ENCODE data around the gene WASF3. TPM values are rescaled to one million over a fixed set of nuclear protein-coding genes. Genes with fewer than 3 reads are reported as not detected.
A peak's percentile ranks its signal among the peaks of the same experiment; 100 is the strongest.

Gene WASF3
- total and polyA plus RNA-seq, 2 experiments from 2014 or later, result 17.3 to 34.5 TPM

- H3K27me3 ChIP-seq, result no peaks in the 10 kb centered on the region
- H3K4me3 ChIP-seq, result no peak overlapping the region
- H3K9me3 ChIP-seq (ENCODE audit: low read depth), result no peaks in the 10 kb centered on the region
- peak; percentile 70 to 72 for DNase-seq (ENCODE audit: low read depth in 1 of 2, low spot score in 1 of 2)
- peak overlapping the region; percentile 63 for H3K27ac ChIP-seq
- H3K4me1 ChIP-seq (ENCODE audit: low read depth), result peaks cover 15% of the 10 kb centered on the region
- no peak for TF ChIP-seq CTCF (IDR thresholded peaks at IDR 0.05; ENCODE audit: low read depth, low read length)
- H3K36me3 ChIP-seq, result no peaks in the 10 kb centered on the region
Observed at GRCh38 chr13:26561651-26562511, 4.4 kb downstream of the WASF3 start.

GRCh38 chr13:26562512-26562890 lies 5.0 kb downstream of the WASF3 start:
- Histone ChIP-seq H3K9me3 (ENCODE audit: low read depth) (no peaks in the 10 kb centered on the region), H3K36me3 (no peaks in the 10 kb centered on the region), H3K4me1 (ENCODE audit: low read depth) (peaks cover 15% of the 10 kb centered on the region), H3K27me3 (no peaks in the 10 kb centered on the region), H3K27ac (peak overlapping the region; percentile 63), H3K4me3 (no peak overlapping the region)
- no peak for TF ChIP-seq CTCF (IDR thresholded peaks at IDR 0.05; ENCODE audit: low read depth, low read length)
- DNase-seq (ENCODE audit: low read depth in 1 of 2, low spot score in 1 of 2), result peak in 1 of 2 donors; percentile 65

GRCh38 chr13:26563713-26564112 lies 6.2 kb downstream of the WASF3 start:
- Histone ChIP-seq H3K27ac (no peak overlapping the region), H3K27me3 (no peaks in the 10 kb centered on the region), H3K4me3 (no peak overlapping the region), H3K9me3 (ENCODE audit: low read depth) (no peaks in the 10 kb centered on the region), H3K36me3 (no peaks in the 10 kb centered on the region), H3K4me1 (ENCODE audit: low read depth) (peaks cover 17% of the 10 kb centered on the region)
- TF ChIP-seq CTCF (IDR thresholded peaks at IDR 0.05; ENCODE audit: low read depth, low read length), result no peak
- peak in 1 of 2 donors; percentile 8 for DNase-seq (ENCODE audit: low read depth in 1 of 2, low spot score in 1 of 2)

- no peak for TF ChIP-seq CTCF (IDR thresholded peaks at IDR 0.05; ENCODE audit: low read depth, low read length)
- Histone ChIP-seq H3K9me3 (ENCODE audit: low read depth) (no peaks in the 10 kb centered on the region), H3K4me1 (ENCODE audit: low read depth) (peaks cover 3% of the 10 kb centered on the region), H3K36me3 (no peaks in the 10 kb centered on the region), H3K27ac (no peak overlapping the region), H3K27me3 (no peaks in the 10 kb centered on the region), H3K4me3 (no peak overlapping the region)
- DNase-seq (ENCODE audit: low read depth in 1 of 2, low spot score in 1 of 2), result no peak
Observed at GRCh38 chr13:26568132-26568815, 10.8 kb downstream of the WASF3 start.

GRCh38 chr13:26571518-26571917 lies 14.0 kb downstream of the WASF3 start:
- no peaks in the 10 kb centered on the region for H3K9me3 ChIP-seq (ENCODE audit: low read depth)
- no peak overlapping the region for H3K4me3 ChIP-seq
- TF ChIP-seq CTCF (IDR thresholded peaks at IDR 0.05; ENCODE audit: low read depth, low read length), result no peak
- no peaks in the 10 kb centered on the region for H3K27me3 ChIP-seq
- no peak for DNase-seq (ENCODE audit: low read depth in 1 of 2, low spot score in 1 of 2)
- H3K4me1 ChIP-seq (ENCODE audit: low read depth), result peaks cover 3% of the 10 kb centered on the region
- H3K36me3 ChIP-seq, result no peaks in the 10 kb centered on the region
- no peak overlapping the region for H3K27ac ChIP-seq
